ENCODE data around the gene CCDC40.

GRCh38 chr17:80133626-80133970 lies 97.2 kb downstream of the CCDC40 start:
- TF ChIP-seq CTCF (IDR thresholded peaks at IDR 0.05 in 2 of 3, conservative IDR thresholded peaks at IDR 0.05 in 1 of 3; ENCODE audit: insufficient read depth in 2 of 3, low read depth in 1 of 3, low read length in 3 of 3) (no peak), ATF3 (IDR thresholded peaks at IDR 0.05) (no peak), ATF3 (CRISPR knock-in tag; conservative IDR thresholded peaks at IDR 0.05) (no peak), EP400 (IDR thresholded peaks at IDR 0.05) (no peak), ARID2 (IDR thresholded peaks at IDR 0.05) (no peak), EZH2 (IDR thresholded peaks at IDR 0.05; ENCODE audit: borderline replicate concordance, low read depth, low read length) (no peak)

Measured in K562 (cell line).